Caco-2 (cell line): ENCODE data around the gene PCDH15. TPM values are rescaled to one million over a fixed set of nuclear protein-coding genes. Genes with fewer than 3 reads are reported as not detected.

Source experiments
- BruUV-seq: library from RNA; stranded (reverse); fragments of 400-500 nt; replicated peaks from 2 replicates; lab custom pipeline; 2021; lab: Mats Ljungman, UMichigan
- CTCF ChIA-PET: fragments of 300-600 bp; sonication (Branson Sonifier 250); formaldehyde crosslinking; loops from one replicate; lab custom pipeline; 2022; ENCODE audit warnings: antibody characterized with exemption; lab: Charles Lee
- POLR2A ChIA-PET: fragments of 300-600 bp; sonication (Branson Sonifier 250); formaldehyde crosslinking; loops from one replicate; lab custom pipeline; 2022; ENCODE audit warnings: antibody characterized with exemption; lab: Charles Lee
- DNase-seq, 2 experiments: peaks; one replicate each; pipeline versions ENCODE4 v3.0.0 to v3.0.0-alpha.2; 2020 to 2022
- H3K27me3 ChIP-seq: replicated peaks from 2 replicates; pipeline ENCODE4 v1.6.0; 2011; ENCODE audit warnings: low read length; ENCODE audit not compliant: control insufficient read depth, insufficient read depth
- H3K36me3 ChIP-seq: 2 replicates; pipeline ENCODE4 v1.5.1; 2011; ENCODE audit warnings: low read length; ENCODE audit not compliant: control insufficient read depth, insufficient read depth
- H3K4me1 ChIP-seq: fragments of 250-450 bp; sonication (Bioruptor Pico); 2 replicates; pipeline ENCODE4 v1.5.1; 2020; ENCODE audit warnings: mild to moderate bottlenecking
- H3K4me3 ChIP-seq: 2 replicates; pipeline ENCODE4 v1.5.1; 2011; ENCODE audit warnings: low read depth, mild to moderate bottlenecking, control low read depth, low read length
- H3K9me3 ChIP-seq: fragments of 250-450 bp; sonication (Bioruptor Pico); 2 replicates; pipeline ENCODE4 v1.5.1; 2020; ENCODE audit warnings: mild to moderate bottlenecking, moderate library complexity
- H3K27ac Mint-ChIP-seq: one replicate; pipeline ENCODE4 v1.8.0; 2022; ENCODE audit warnings: mixed read lengths; ENCODE audit not compliant: unreplicated experiment
- H3K27me3 Mint-ChIP-seq: one replicate; pipeline ENCODE4 v1.8.0; 2022; ENCODE audit warnings: mixed read lengths; ENCODE audit not compliant: insufficient read depth, unreplicated experiment
- H3K36me3 Mint-ChIP-seq: one replicate; pipeline ENCODE4 v1.8.0; 2022; ENCODE audit warnings: mild to moderate bottlenecking, mixed read lengths; ENCODE audit not compliant: insufficient read depth, unreplicated experiment
- H3K4me1 Mint-ChIP-seq: one replicate; pipeline ENCODE4 v1.8.0; 2022; ENCODE audit warnings: low read depth, mixed read lengths; ENCODE audit not compliant: unreplicated experiment
- H3K4me3 Mint-ChIP-seq: one replicate; pipeline ENCODE4 v1.8.0; 2022; ENCODE audit warnings: mild to moderate bottlenecking, moderate library complexity, mixed read lengths; ENCODE audit not compliant: unreplicated experiment
- H3K9me3 Mint-ChIP-seq: one replicate; pipeline ENCODE4 v1.8.0; 2022; ENCODE audit warnings: mixed read lengths; ENCODE audit not compliant: unreplicated experiment
- intact Hi-C: fragments of 100-400 bp; cut with micrococcal nuclease; formaldehyde crosslinking; loops from one replicate; pipeline ENCODE4 v1.10.0; 2022; ENCODE audit not compliant: unreplicated experiment
- total RNA-seq: library from RNA; stranded (reverse); gene quantifications from 2 replicates; pipeline ENCODE4 v1.2.3, GENCODE V29; 2022
- TF ChIP-seq, protein P1 (sequence below), 2 experiments: fragments of 200-600 bp in 1 of 2; IDR thresholded peaks; 1 replicate in 1 of 2; 2 replicates in 1 of 2; pipeline versions ENCODE4 v1.5.1 to v1.8.0; 2011 to 2022; ENCODE audit warnings: antibody characterized with exemption in 1 of 2, control low read depth in 1 of 2, inconsistent platforms in 1 of 2, low read depth in 1 of 2, low read length in 1 of 2, mild to moderate bottlenecking in 1 of 2, moderate library complexity in 1 of 2; ENCODE audit not compliant: insufficient read depth in 1 of 2, severe bottlenecking in 1 of 2, unreplicated experiment in 1 of 2

The PCDH15 gene
- total RNA-seq, 1 experiment from 2014 or later = 0.02 TPM

DNA sequence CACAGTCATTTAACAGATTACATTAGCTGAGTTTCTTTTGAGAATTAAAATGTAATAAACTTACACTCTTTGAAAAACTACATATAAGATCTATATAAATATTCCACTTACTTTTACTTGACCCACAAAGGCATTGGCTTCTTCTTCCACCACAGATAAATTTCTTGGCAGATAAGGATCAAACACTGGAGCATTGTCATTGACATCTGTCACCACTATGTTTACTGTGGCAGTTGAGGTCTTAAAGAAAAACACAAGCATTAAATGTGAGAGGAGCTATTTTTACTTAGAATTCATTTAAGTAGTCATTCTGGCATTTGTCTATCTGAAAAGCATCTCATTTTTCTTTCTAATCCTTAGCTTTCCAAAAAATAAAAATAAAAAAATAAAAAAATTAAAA, 734.4 kb downstream of the PCDH15 start:
- no peaks in the 10 kb centered on the region for H3K4me1 ChIP-seq
- H3K9me3 ChIP-seq = no peaks in the 10 kb centered on the region
- TF ChIP-seq, protein P1, sequence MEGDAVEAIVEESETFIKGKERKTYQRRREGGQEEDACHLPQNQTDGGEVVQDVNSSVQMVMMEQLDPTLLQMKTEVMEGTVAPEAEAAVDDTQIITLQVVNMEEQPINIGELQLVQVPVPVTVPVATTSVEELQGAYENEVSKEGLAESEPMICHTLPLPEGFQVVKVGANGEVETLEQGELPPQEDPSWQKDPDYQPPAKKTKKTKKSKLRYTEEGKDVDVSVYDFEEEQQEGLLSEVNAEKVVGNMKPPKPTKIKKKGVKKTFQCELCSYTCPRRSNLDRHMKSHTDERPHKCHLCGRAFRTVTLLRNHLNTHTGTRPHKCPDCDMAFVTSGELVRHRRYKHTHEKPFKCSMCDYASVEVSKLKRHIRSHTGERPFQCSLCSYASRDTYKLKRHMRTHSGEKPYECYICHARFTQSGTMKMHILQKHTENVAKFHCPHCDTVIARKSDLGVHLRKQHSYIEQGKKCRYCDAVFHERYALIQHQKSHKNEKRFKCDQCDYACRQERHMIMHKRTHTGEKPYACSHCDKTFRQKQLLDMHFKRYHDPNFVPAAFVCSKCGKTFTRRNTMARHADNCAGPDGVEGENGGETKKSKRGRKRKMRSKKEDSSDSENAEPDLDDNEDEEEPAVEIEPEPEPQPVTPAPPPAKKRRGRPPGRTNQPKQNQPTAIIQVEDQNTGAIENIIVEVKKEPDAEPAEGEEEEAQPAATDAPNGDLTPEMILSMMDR (IDR thresholded peaks at IDR 0.05; ENCODE audit: insufficient read depth in 1 of 2, low read depth in 1 of 2, low read length in 1 of 2, severe bottlenecking in 1 of 2, unreplicated experiment in 1 of 2) = no peak
- intact Hi-C loops = no loop called here
- H3K36me3 Mint-ChIP-seq = no peaks in the 10 kb centered on the region
- no peaks in the 10 kb centered on the region for H3K9me3 Mint-ChIP-seq
- no peak overlapping the region for H3K27ac Mint-ChIP-seq
- H3K4me3 ChIP-seq = no peak overlapping the region
- H3K36me3 ChIP-seq = no peaks in the 10 kb centered on the region
- ChIA-PET POLR2A (no interaction called here), CTCF (no interaction called here)
- no peaks in the 10 kb centered on the region for H3K27me3 Mint-ChIP-seq
- DNase-seq = no peak
- no peaks in the 10 kb centered on the region for H3K4me1 Mint-ChIP-seq
- BruUV-seq = no TSS peak
- no peaks in the 10 kb centered on the region for H3K27me3 ChIP-seq
- H3K4me3 Mint-ChIP-seq = no peak overlapping the region

DNA sequence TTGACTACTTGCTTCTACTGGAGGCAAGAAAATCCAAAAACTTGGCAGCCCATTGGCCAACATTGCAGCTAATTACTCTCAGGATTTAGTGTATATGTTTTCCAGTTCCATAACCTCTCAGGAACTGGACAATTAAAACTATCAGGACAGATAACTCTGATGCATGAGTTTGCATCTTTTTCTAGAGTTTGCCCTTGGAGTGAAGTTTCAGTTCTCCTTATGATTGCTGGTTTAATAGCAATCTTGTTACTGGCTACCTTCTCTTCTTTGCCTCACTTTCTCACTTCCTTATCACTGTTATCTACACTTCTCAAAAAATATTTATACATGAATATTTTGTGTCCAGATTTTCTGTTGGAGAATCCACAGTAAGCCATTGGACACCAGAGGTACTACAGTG, 735.9 kb downstream of the PCDH15 start:
- Mint-ChIP-seq H3K4me3 (no peak overlapping the region), H3K36me3 (no peaks in the 10 kb centered on the region), H3K4me1 (no peaks in the 10 kb centered on the region), H3K9me3 (no peaks in the 10 kb centered on the region), H3K27ac (no peak overlapping the region), H3K27me3 (no peaks in the 10 kb centered on the region)
- H3K9me3 ChIP-seq = no peaks in the 10 kb centered on the region
- intact Hi-C loops = no loop called here
- H3K36me3 ChIP-seq = no peaks in the 10 kb centered on the region
- H3K27me3 ChIP-seq = no peaks in the 10 kb centered on the region
- no peak overlapping the region for H3K4me3 ChIP-seq
- TF ChIP-seq, protein P1 (IDR thresholded peaks at IDR 0.05; ENCODE audit: insufficient read depth in 1 of 2, low read depth in 1 of 2, low read length in 1 of 2, severe bottlenecking in 1 of 2, unreplicated experiment in 1 of 2) = no peak
- ChIA-PET POLR2A (no interaction called here), CTCF (no interaction called here)
- DNase-seq = no peak
- H3K4me1 ChIP-seq = no peaks in the 10 kb centered on the region
- BruUV-seq = no TSS peak

- peaks cover 6% of the 10 kb centered on the region for H3K9me3 Mint-ChIP-seq
- no peaks in the 10 kb centered on the region for H3K36me3 Mint-ChIP-seq
- H3K4me1 Mint-ChIP-seq = no peaks in the 10 kb centered on the region
- ChIA-PET CTCF (no interaction called here), POLR2A (no interaction called here)
- no peaks in the 10 kb centered on the region for H3K36me3 ChIP-seq
- no peaks in the 10 kb centered on the region for H3K27me3 ChIP-seq
- H3K4me1 ChIP-seq = no peaks in the 10 kb centered on the region
- no peak overlapping the region for H3K27ac Mint-ChIP-seq
- intact Hi-C loops = no loop called here
- DNase-seq = no peak
- H3K9me3 ChIP-seq = no peaks in the 10 kb centered on the region; the same call in 1 of the 2 replicates
- TF ChIP-seq, protein P1 (IDR thresholded peaks at IDR 0.05; ENCODE audit: insufficient read depth in 1 of 2, low read depth in 1 of 2, low read length in 1 of 2, severe bottlenecking in 1 of 2, unreplicated experiment in 1 of 2) = no peak
- no peaks in the 10 kb centered on the region for H3K27me3 Mint-ChIP-seq
- no peak overlapping the region for H3K4me3 ChIP-seq
- no peak overlapping the region for H3K4me3 Mint-ChIP-seq
- no TSS peak for BruUV-seq
These were observed 736.8 kb downstream of the PCDH15 start for GRCh38 chr10:54064215-54064614.
